HEK293 (cell line): ENCODE data around the gene FES.

ENCODE experiments used
- BCL11A ChIP-seq: fragments of 450-650 bp; formaldehyde crosslinking; IDR thresholded peaks from 2 replicates; pipeline ENCODE4 v1.5.1; 2016; ENCODE audit warnings: low read depth, missing biosample characterization, missing genetic modification characterization
- GLI4 ChIP-seq: fragments of 450-650 bp; formaldehyde crosslinking; IDR thresholded peaks from 2 replicates; pipeline ENCODE4 v1.5.1; 2016; ENCODE audit warnings: missing biosample characterization, missing genetic modification characterization
- OSR2 ChIP-seq: fragments of 450-650 bp; formaldehyde crosslinking; IDR thresholded peaks from 2 replicates; pipeline ENCODE4 v1.5.1; 2016; ENCODE audit warnings: missing biosample characterization, missing genetic modification characterization
- PATZ1 ChIP-seq: fragments of 450-650 bp; formaldehyde crosslinking; IDR thresholded peaks from 2 replicates; pipeline ENCODE4 v1.5.1; 2016; ENCODE audit warnings: missing biosample characterization, missing genetic modification characterization
- PRDM10 ChIP-seq: fragments of 450-650 bp; formaldehyde crosslinking; IDR thresholded peaks from 2 replicates; pipeline ENCODE4 v1.5.1; 2016; ENCODE audit warnings: missing biosample characterization, missing genetic modification characterization
- ZBTB17 ChIP-seq: fragments of 450-650 bp; formaldehyde crosslinking; IDR thresholded peaks from 2 replicates; pipeline ENCODE4 v1.5.1; 2016; ENCODE audit warnings: missing biosample characterization, missing genetic modification characterization
- ZBTB20 ChIP-seq: fragments of 450-650 bp; formaldehyde crosslinking; IDR thresholded peaks from 2 replicates; pipeline ENCODE4 v1.5.1; 2016; ENCODE audit warnings: missing biosample characterization, missing genetic modification characterization
- ZBTB21 ChIP-seq: fragments of 450-650 bp; formaldehyde crosslinking; IDR thresholded peaks from 2 replicates; pipeline ENCODE4 v1.5.1; 2017; ENCODE audit warnings: missing biosample characterization, missing genetic modification characterization
- ZIC2 ChIP-seq: fragments of 450-650 bp; formaldehyde crosslinking; IDR thresholded peaks from 2 replicates; pipeline ENCODE4 v1.5.1; 2016; ENCODE audit warnings: missing biosample characterization, missing genetic modification characterization
- ZNF10 ChIP-seq: fragments of 450-650 bp; formaldehyde crosslinking; IDR thresholded peaks from 2 replicates; pipeline ENCODE4 v1.5.1; 2017; ENCODE audit warnings: missing biosample characterization, missing genetic modification characterization
- ZNF132 ChIP-seq: fragments of 450-650 bp; formaldehyde crosslinking; IDR thresholded peaks from 2 replicates; pipeline ENCODE4 v1.5.1; 2017; ENCODE audit warnings: missing biosample characterization, missing genetic modification characterization, borderline replicate concordance
- ZNF184 ChIP-seq: fragments of 450-650 bp; IDR thresholded peaks from 2 replicates; pipeline ENCODE4 v1.5.1; 2018; ENCODE audit warnings: missing biosample characterization, mild to moderate bottlenecking, missing genetic modification characterization
- ZNF24 ChIP-seq: fragments of 450-650 bp; formaldehyde crosslinking; IDR thresholded peaks from 2 replicates; pipeline ENCODE4 v1.5.1; 2016; ENCODE audit warnings: missing biosample characterization, missing genetic modification characterization
- ZNF394 ChIP-seq: fragments of 450-650 bp; formaldehyde crosslinking; IDR thresholded peaks from 2 replicates; pipeline ENCODE4 v1.5.1; 2016; ENCODE audit warnings: missing biosample characterization, missing genetic modification characterization, mild to moderate bottlenecking, moderate library complexity, borderline replicate concordance
- ZNF449 ChIP-seq: fragments of 450-650 bp; formaldehyde crosslinking; IDR thresholded peaks from 2 replicates; pipeline ENCODE4 v1.5.1; 2017; ENCODE audit warnings: missing biosample characterization, mild to moderate bottlenecking, missing genetic modification characterization, moderate library complexity
- ZNF514 ChIP-seq: fragments of 450-650 bp; formaldehyde crosslinking; IDR thresholded peaks from 2 replicates; pipeline ENCODE4 v1.5.1; 2016; ENCODE audit warnings: missing biosample characterization, missing genetic modification characterization
- ZNF561 ChIP-seq: fragments of 450-650 bp; IDR thresholded peaks from 2 replicates; pipeline ENCODE4 v1.5.1; 2018; ENCODE audit warnings: missing biosample characterization, missing genetic modification characterization, borderline replicate concordance
- ZNF677 ChIP-seq: fragments of 450-650 bp; IDR thresholded peaks from 2 replicates; pipeline ENCODE4 v1.5.0; 2018; ENCODE audit warnings: missing biosample characterization, mild to moderate bottlenecking, missing genetic modification characterization, moderate library complexity
- TF ChIP-seq, protein P1 (sequence below): fragments of 450-650 bp; formaldehyde crosslinking; IDR thresholded peaks from 2 replicates; pipeline ENCODE4 v1.5.1; 2016; ENCODE audit warnings: missing biosample characterization, missing genetic modification characterization
- TF ChIP-seq, protein P2 (sequence below): fragments of 450-650 bp; IDR thresholded peaks from 2 replicates; pipeline ENCODE4 v1.5.1; 2018; ENCODE audit warnings: missing biosample characterization, mild to moderate bottlenecking, missing genetic modification characterization

Gene FES

DNA sequence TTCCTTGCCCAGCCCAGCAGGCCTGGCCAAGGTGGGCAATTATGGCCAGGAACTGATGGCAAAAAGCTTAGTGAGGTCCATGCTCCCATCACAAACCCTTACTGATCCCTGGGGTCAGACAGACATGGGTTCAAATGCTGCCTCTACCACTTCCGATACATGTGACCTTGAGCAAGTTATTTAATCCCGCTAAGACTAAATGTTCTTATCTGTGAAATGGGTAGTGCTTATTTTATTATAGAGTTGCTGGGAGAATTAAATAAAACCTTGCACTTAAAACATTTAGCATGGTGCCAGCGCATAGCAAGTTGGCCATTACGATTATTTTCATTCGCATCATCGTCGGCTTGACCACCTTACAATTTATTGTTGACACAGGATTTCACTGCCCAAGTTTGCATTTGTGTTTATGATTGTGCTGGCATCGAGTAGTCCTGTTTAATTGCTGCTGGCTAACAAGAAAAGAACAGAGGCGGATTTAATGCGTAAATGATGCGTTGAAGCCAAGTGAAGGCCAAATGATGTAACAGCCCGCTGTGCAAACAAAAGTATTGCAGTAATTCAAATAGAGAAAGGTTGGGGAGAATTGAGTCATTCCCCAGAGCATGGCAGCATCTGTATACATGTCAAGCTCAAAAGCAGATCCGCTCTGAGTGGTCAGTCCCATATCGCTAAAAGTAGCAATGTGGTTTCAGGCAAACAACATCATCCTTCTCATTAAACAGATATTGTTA lies 23.2 kb upstream of the FES start (continued):
- TF ChIP-seq ZNF449 (tag by site-specific recombination), result peak; percentile 49; the same call in 1 of the 2 replicates
- 0 out of 2 replicates have a peak, but pooled peaks have one; percentile 16 for TF ChIP-seq BCL11A (tag by site-specific recombination)
- TF ChIP-seq ZNF561 (tag by site-specific recombination), result 0 out of 2 replicates have a peak, but pooled peaks have one; percentile 19
- TF ChIP-seq PRDM10 (tag by site-specific recombination), result peak; percentile 65
- TF ChIP-seq ZBTB21 (tag by site-specific recombination), result peak; percentile 85
- TF ChIP-seq ZBTB20 (tag by site-specific recombination), result peak; percentile 81
- TF ChIP-seq ZIC2, result no peak
- TF ChIP-seq ZNF394, result 0 out of 2 replicates have a peak, but pooled peaks have one; percentile 35
- no peak for TF ChIP-seq GLI4
- TF ChIP-seq ZNF184 (tag by site-specific recombination), result peak; percentile 27; the same call in 1 of the 2 replicates
- TF ChIP-seq PATZ1 (tag by site-specific recombination), result 0 out of 2 replicates have a peak, but pooled peaks have one; percentile 21
- no peak for TF ChIP-seq ZNF132 (tag by site-specific recombination)
- TF ChIP-seq ZNF10 (tag by site-specific recombination), result peak; percentile 54; the same call in 1 of the 2 replicates
- TF ChIP-seq ZNF514 (tag by site-specific recombination), result no peak
- TF ChIP-seq, protein P1, sequence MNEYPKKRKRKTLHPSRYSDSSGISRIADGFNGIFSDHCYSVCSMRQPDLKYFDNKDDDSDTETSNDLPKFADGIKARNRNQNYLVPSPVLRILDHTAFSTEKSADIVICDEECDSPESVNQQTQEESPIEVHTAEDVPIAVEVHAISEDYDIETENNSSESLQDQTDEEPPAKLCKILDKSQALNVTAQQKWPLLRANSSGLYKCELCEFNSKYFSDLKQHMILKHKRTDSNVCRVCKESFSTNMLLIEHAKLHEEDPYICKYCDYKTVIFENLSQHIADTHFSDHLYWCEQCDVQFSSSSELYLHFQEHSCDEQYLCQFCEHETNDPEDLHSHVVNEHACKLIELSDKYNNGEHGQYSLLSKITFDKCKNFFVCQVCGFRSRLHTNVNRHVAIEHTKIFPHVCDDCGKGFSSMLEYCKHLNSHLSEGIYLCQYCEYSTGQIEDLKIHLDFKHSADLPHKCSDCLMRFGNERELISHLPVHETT (tag by site-specific recombination), result peak; percentile 70
- no peak for TF ChIP-seq ZNF677
- TF ChIP-seq, protein P2, sequence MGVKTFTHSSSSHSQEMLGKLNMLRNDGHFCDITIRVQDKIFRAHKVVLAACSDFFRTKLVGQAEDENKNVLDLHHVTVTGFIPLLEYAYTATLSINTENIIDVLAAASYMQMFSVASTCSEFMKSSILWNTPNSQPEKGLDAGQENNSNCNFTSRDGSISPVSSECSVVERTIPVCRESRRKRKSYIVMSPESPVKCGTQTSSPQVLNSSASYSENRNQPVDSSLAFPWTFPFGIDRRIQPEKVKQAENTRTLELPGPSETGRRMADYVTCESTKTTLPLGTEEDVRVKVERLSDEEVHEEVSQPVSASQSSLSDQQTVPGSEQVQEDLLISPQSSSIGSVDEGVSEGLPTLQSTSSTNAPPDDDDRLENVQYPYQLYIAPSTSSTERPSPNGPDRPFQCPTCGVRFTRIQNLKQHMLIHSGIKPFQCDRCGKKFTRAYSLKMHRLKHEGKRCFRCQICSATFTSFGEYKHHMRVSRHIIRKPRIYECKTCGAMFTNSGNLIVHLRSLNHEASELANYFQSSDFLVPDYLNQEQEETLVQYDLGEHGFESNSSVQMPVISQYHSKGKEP (tag by site-specific recombination), result peak; percentile 99
- peak; percentile 91 for TF ChIP-seq ZNF24 (tag by site-specific recombination)
- TF ChIP-seq ZBTB17, result peak; percentile 71
- TF ChIP-seq OSR2 (tag by site-specific recombination), result peak; percentile 93
